HCT116 (cell line): ENCODE measurements around the gene TMC8.

ENCODE experiments used
- CBX3 ChIP-seq: IDR thresholded peaks from 2 replicates; pipeline ENCODE4 v1.6.1; 2012; ENCODE audit warnings: low read depth
- CEBPB ChIP-seq: IDR thresholded peaks from 2 replicates; pipeline ENCODE4 v1.6.1; 2012; ENCODE audit warnings: low read depth
- CTCF ChIP-seq, 3 experiments: fragments of 200-600 bp in 1 of 3; sonication (generic) in 1 of 3; IDR thresholded peaks in 2 of 3; conservative IDR thresholded peaks in 1 of 3; 2 replicates each; pipeline ENCODE4 v1.5.1; 2012 to 2017; ENCODE audit warnings: low read depth in 2 of 3, low read length in 2 of 3, antibody characterized with exemption in 1 of 3, borderline replicate concordance in 1 of 3, control low read depth in 1 of 3, mild to moderate bottlenecking in 1 of 3, mixed read lengths in 1 of 3, mixed run types in 1 of 3, moderate library complexity in 1 of 3; ENCODE audit not compliant: insufficient read depth in 1 of 3
- EZH2 ChIP-seq: fragments of 200-600 bp; sonication (generic); IDR thresholded peaks from 2 replicates; pipeline ENCODE4 v1.6.1; 2017; ENCODE audit warnings: antibody characterized with exemption, mixed run types
- EZH2phosphoT487 ChIP-seq: fragments of 200-600 bp; IDR thresholded peaks from 2 replicates; pipeline ENCODE4 v1.6.1; 2018; ENCODE audit warnings: antibody characterized with exemption, borderline replicate concordance
- JUND ChIP-seq: IDR thresholded peaks from 2 replicates; pipeline ENCODE4 v1.6.1; 2012
- MAX ChIP-seq: IDR thresholded peaks from 2 replicates; pipeline ENCODE4 v1.6.1; 2012
- POLR2A ChIP-seq: IDR thresholded peaks from 2 replicates; pipeline ENCODE4 v1.7.0; 2011; ENCODE audit warnings: borderline replicate concordance; ENCODE audit not compliant: insufficient read depth, insufficient read length; ENCODE audit errors: extremely low read depth
- POLR2AphosphoS5 ChIP-seq: IDR thresholded peaks from 2 replicates; pipeline ENCODE4 v1.6.1; 2011; ENCODE audit warnings: mild to moderate bottlenecking, low read depth, low read length, moderate library complexity
- REST ChIP-seq: IDR thresholded peaks from 2 replicates; pipeline ENCODE4 v1.6.1; 2012; ENCODE audit warnings: low read depth
- YY1 ChIP-seq: IDR thresholded peaks from 2 replicates; pipeline ENCODE4 v1.6.1; 2011; ENCODE audit warnings: low read length, low read depth, moderate library complexity, mild to moderate bottlenecking; ENCODE audit not compliant: insufficient replicate concordance; ENCODE audit errors: extremely low read depth
- ZBTB33 ChIP-seq: IDR thresholded peaks from 2 replicates; pipeline ENCODE4 v1.6.1; 2011; ENCODE audit warnings: mild to moderate bottlenecking, low read length, moderate library complexity; ENCODE audit not compliant: insufficient replicate concordance; ENCODE audit errors: extremely low read depth

- TF ChIP-seq MAX (no peak), REST (no peak), POLR2A (no peak), CTCF (IDR thresholded peaks at IDR 0.05 in 2 of 3, conservative IDR thresholded peaks at IDR 0.05 in 1 of 3; ENCODE audit: borderline replicate concordance in 1 of 3, insufficient read depth in 1 of 3, low read depth in 2 of 3, low read length in 2 of 3) (no peak), EZH2phosphoT487 (no peak), EZH2 (no peak), JUND (no peak), ZBTB33 (no peak), POLR2AphosphoS5 (no peak), CBX3 (no peak), YY1 (no peak), CEBPB (no peak)
Observed at GRCh38 chr17:78108726-78109488, 21.7 kb upstream of the TMC8 start.
